Thoracic aorta (tissue), 2 donors: Measurements from ENCODE around the gene ANKRD11. TPM values are rescaled to one million over a fixed set of nuclear protein-coding genes. Genes with fewer than 3 reads are reported as not detected.
A peak's percentile ranks its signal among the peaks of the same experiment; 100 is the strongest.
"Not testable (repeated sequence)": the region's sequence is repeated elsewhere in the genome, so short reads cannot be mapped to it uniquely, and the experiment has no call there.

Experiments
- ATAC-seq: fragments of 150-250 bp; one replicate; pipeline ENCODE4 v1.8.0; 2017; ENCODE audit warnings: low read depth; ENCODE audit not compliant: insufficient number of reproducible peaks, low FRiP score
- DNase-seq: peaks from one replicate; pipeline ENCODE4 v3.0.0-alpha.2; 2020; ENCODE audit warnings: low spot score
- H3K27ac ChIP-seq, 2 donors: fragments of 200-600 bp; sonication (generic); 1 replicate in 1 of 2; 2 replicates in 1 of 2; pipeline ENCODE4 v1.5.1; 2016; ENCODE audit warnings: mild to moderate bottlenecking in 2 of 2, moderate library complexity in 2 of 2
- H3K27me3 ChIP-seq: fragments of 200-600 bp; sonication (generic); replicated peaks from 2 replicates; pipeline ENCODE4 v1.6.0; 2016; ENCODE audit warnings: mild to moderate bottlenecking; ENCODE audit not compliant: insufficient read depth
- H3K36me3 ChIP-seq: fragments of 200-600 bp; sonication (generic); one replicate; pipeline ENCODE4 v1.5.1; 2016
- H3K4me1 ChIP-seq, 2 donors: fragments of 200-600 bp; sonication (generic); 1 replicate in 1 of 2; 2 replicates in 1 of 2; pipeline versions ENCODE4 v1.5.1 to v1.6.0; 2016; ENCODE audit warnings: low read depth in 2 of 2, mild to moderate bottlenecking in 1 of 2; ENCODE audit not compliant: control insufficient read depth in 1 of 2
- H3K4me3 ChIP-seq: fragments of 200-600 bp; sonication (generic); 2 replicates; pipeline ENCODE4 v1.5.1; 2016; ENCODE audit warnings: mild to moderate bottlenecking
- H3K9me3 ChIP-seq: fragments of 200-600 bp; sonication (generic); 2 replicates; pipeline ENCODE4 v1.5.1; 2016
- CTCF ChIP-seq: fragments of 200-600 bp; sonication (generic); IDR thresholded peaks from one replicate; pipeline ENCODE4 v1.5.1; 2019; ENCODE audit warnings: antibody characterized with exemption
- total RNA-seq, 2 donors: library from RNA; depleted of rRNA; stranded (reverse); fragments of >200 nt; gene quantifications; one replicate each; pipeline versions ENCODE4 v1.1.0 to v1.2.3, GENCODE V29; 2016

ANKRD11 gene
- total RNA-seq, 2 donors from 2014 or later = 125 to 129 TPM

DNA sequence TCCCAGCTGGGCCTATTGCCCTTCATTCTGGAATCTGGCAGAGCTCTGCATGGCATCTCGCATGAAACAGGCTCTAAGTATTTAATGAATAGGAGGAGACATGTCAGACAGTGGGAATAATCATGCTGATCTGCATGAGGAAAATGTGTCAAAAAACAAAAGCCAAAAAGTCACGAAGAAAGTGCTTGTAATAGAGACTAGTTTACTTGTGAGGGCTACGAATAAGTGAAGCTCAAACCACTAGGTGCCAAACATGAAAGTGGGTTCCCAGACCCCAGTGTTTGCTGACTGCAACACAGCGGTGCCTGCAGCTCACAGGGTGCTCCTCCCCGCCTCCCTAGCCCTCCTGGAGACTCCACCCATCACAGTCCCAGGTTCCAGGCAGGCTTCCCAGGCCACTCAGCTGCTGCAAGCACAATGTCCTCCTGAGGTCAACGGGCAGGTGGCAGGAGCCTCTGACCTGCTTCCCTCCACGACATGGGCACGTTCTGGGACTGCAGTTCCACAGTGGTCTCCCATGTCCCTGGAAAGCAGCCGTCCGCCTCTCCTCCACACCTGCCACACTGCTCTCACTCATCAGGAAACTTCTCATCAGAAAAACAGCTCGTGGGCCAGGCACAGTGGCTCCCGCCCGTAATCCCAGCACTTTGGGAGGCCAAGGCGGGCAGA, 96.5 kb downstream of the ANKRD11 start:
- Histone ChIP-seq H3K27ac (peak overlapping the region in 1 of 2 donors; percentile 11), H3K36me3 (no peaks in the 10 kb centered on the region), H3K27me3 (no peaks in the 10 kb centered on the region), H3K4me1 (peaks cover 20 to 27% of the 10 kb centered on the region in 2 donors), H3K4me3 (no peak overlapping the region), H3K9me3 (no peaks in the 10 kb centered on the region)
- no peak for TF ChIP-seq CTCF
- ATAC-seq = no peak
- DNase-seq = no peak

- Histone ChIP-seq H3K27ac (no peak overlapping the region), H3K27me3 (no peaks in the 10 kb centered on the region), H3K9me3 (no peaks in the 10 kb centered on the region), H3K4me3 (no peak overlapping the region), H3K4me1 (peaks cover 20 to 28% of the 10 kb centered on the region in 2 donors), H3K36me3 (no peaks in the 10 kb centered on the region)
- ATAC-seq = no peak
- no peak for DNase-seq
- no peak for TF ChIP-seq CTCF
Measured at GRCh38 chr16:89392881-89393737, 97.3 kb downstream of the ANKRD11 start.

DNA sequence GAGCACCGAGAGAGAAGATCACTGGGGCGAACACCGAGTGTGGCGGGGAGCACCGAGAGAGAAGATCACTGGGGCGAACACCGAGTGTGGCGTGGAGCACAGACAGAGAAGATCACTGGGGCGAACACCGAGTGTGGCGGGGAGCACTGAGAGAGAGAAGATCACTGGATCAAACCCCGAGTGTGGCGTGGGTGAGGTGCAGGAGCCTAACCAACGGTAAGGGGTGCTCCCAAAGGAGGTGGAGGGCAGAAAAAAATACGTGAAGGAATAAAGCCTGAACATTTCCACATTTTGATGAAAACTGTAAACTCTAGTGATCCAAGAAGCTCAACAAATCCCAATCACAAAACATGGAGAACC, 100.2 kb downstream of the ANKRD11 start:
- not testable (repeated sequence) for H3K9me3 ChIP-seq, ATAC-seq, H3K4me3 ChIP-seq, DNase-seq, H3K36me3 ChIP-seq, H3K27ac ChIP-seq, H3K27me3 ChIP-seq
- peaks cover 17 to 45% of the 10 kb centered on the region in 2 donors for H3K4me1 ChIP-seq

DNA sequence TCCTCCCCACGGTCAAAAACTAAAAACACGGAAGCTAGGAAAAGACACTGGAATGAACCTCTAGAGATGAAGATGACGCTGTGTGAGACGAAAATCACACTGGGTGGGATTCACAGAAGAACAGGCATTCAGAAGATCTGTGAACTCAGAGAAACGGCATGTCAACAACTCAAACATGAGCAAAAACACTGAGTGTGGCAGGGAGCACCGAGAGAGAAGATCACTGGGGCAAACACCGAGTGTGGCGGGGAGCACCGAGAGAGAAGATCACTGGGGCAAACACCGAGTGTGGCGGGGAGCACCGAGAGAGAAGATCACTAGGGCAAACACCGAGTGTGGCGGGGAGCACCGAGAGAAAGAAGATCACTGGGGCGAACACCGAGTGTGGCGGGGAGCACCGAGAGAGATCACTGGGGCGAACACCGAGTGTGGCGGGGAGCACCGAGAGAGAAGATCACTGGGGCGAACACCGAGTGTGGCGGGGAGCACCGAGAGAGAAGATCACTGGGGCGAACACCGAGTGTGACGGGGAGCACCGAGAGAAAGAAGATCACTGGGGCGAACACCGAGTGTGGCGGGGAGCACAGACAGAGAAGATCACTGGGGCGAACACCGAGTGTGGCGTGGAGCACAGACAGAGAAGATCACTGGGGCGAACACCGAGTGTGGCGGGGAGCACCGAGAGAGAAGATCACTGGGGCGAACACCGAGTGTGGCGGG, 100.7 kb downstream of the ANKRD11 start:
- H3K36me3 ChIP-seq, H3K27ac ChIP-seq, H3K4me3 ChIP-seq, H3K27me3 ChIP-seq, DNase-seq, H3K9me3 ChIP-seq, ATAC-seq: not testable (repeated sequence)
- H3K4me1 ChIP-seq = peaks cover 14 to 40% of the 10 kb centered on the region in 2 donors

DNA sequence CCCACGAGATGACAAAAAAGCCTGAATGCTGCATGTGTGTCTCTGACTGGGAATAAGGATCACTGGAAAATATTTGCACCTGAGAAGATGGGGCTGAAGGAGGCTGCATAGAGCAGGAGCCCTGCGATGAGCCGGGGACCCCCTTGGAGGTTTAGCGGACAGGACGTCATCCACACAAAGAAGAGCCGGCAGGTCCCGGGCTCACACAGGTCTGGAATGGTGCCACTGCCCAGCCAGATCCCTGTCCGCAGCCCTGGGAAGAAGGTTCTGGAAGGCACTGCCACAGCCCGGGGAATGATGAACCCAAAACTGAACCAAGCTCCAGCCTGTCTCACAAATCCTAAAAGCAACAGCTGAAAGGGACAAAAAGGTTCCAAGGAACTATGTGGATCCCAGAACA, 101.8 kb downstream of the ANKRD11 start:
- TF ChIP-seq CTCF = no peak
- H3K4me1 ChIP-seq = peaks cover 6 to 32% of the 10 kb centered on the region in 2 donors
- no peaks in the 10 kb centered on the region for H3K27me3 ChIP-seq
- H3K27ac ChIP-seq = no peak overlapping the region
- DNase-seq = no peak
- no peak overlapping the region for H3K4me3 ChIP-seq
- no peak for ATAC-seq
- no peaks in the 10 kb centered on the region for H3K36me3 ChIP-seq
- no peaks in the 10 kb centered on the region for H3K9me3 ChIP-seq
